GM10847 (cell line): ENCODE data around the gene HPGDS.

ENCODE experiments used
- POLR2A ChIP-seq: IDR thresholded peaks from 2 replicates; pipeline ENCODE4 v1.6.1; 2011; ENCODE audit not compliant: insufficient read length; ENCODE audit errors: extremely low read depth

HPGDS gene

DNA sequence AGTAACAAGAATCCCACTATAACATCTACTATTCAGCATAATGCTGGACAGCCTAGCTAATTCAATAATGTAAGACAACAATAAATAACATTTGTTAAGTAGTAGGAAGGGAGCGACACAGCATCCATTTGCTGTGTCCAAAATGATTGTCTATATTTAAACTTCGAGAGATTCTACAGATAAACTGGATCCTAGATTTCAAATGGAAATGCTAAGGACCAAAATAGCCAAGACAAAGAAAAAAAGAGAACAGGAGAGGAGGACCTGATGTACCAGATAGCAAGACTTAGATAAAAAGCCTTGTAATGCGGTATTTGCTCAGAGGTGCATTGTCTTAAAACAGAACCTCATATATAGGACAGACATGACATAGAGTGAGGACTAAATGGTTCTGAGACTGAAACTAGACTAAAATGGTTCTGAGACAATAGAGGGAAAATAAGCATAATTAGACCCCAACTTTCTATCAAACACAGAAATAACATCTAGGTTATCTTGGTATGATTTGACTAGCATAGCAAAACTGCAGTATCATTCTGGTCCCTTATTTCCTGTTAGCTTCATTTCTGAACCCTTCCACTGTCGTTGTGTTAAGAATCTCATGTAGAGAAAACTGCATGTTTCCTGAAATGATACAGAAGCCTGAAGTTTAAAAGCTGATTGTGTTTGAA, 3.8 kb downstream of the HPGDS start:
- no peak for TF ChIP-seq POLR2A

- no peak for TF ChIP-seq POLR2A
Measured at GRCh38 chr4:94336303-94336702, 6.3 kb downstream of the HPGDS start.

DNA sequence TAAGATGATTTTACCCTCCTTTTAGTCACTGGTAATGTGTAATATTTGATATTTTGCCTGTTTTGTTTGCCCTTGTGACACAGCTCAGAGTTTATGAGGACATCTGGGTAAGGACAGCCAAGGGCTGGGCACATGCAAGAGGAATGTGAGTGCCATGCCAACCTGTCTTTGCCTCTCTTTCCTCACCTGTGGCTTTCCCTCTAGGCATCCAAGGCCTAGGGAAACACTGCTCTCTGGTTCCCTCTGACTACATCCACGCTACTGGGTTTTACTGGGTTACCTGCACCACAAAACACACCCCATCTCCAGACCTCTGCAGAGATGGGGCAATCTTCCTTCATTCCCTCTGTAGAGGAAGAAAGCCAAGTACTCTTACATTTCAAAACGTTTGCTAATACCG, 7.7 kb downstream of the HPGDS start:
- TF ChIP-seq POLR2A: no peak

- TF ChIP-seq POLR2A: no peak
Measured at GRCh38 chr4:94334476-94334875, 8.2 kb downstream of the HPGDS start.

- no peak for TF ChIP-seq POLR2A
Measured at GRCh38 chr4:94333866-94334265, 8.8 kb downstream of the HPGDS start.

DNA sequence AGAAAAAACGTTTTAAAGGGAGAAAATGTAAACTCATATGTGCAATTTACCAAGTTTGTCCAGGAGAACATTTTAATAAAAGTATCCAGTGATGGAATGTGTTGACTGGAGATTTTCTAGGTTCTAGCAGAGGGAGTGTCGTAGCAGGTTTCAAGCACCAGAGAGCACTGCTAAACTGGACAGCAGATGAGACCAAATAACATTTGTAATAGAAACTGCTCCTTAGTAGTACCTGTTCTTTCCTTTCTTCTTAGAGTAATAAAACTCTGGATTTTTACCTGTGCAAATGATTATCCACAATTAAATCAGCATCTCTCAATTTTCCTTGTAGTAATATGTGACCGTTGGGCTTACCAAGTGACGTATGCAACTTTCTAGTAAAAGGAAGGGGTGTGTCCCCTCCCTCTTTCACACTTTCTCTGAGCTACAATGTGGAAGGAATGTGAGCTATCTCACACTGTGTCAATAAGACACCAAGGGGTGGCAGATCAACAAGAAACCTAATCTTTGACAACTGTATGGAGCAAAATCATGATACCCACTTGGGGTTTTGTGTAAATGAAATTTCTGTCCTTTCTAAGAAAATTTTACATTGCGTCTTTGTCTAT, 9.5 kb downstream of the HPGDS start:
- TF ChIP-seq POLR2A: no peak

DNA sequence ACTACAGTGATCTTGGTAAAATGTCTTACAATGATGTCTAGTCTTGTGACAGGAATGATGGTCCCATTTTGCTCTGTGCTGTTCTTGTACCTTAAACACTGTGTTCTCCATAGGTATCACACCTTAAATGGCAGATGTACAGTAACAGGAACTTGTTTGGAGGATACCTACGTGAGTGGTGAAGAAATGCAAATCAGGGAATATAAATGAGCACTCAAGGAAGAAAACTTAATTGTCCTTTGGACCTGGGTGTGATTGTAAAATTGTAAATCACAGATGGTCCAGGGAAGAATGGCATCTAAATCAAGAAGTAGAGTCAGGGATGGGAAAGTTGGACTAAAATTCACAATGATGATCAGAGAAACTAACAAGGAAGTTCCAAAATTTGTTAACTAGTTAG, 12.7 kb downstream of the HPGDS start:
- TF ChIP-seq POLR2A: no peak

DNA sequence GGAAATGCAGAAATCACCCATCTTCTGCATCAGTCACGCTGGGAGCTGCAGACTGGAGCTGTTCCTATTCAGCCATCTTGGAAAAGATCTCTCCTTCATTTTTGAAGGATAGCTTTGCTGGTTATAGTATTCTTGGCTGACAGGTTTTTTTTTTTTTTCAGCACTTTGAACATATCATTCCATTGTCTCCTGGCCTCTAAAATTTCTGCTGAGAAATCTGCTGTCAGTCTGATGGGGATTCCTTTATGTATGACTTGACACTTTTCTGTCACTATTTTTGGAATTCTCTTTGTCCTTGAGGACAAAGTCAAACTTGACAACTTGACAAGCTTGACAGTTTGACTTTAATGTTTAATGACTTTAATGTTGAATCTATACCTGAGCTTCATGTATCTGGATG, 16.8 kb downstream of the HPGDS start:
- no peak for TF ChIP-seq POLR2A

- TF ChIP-seq POLR2A: no peak
Measured at GRCh38 chr4:94307231-94307871, 35.3 kb downstream of the HPGDS start.

DNA sequence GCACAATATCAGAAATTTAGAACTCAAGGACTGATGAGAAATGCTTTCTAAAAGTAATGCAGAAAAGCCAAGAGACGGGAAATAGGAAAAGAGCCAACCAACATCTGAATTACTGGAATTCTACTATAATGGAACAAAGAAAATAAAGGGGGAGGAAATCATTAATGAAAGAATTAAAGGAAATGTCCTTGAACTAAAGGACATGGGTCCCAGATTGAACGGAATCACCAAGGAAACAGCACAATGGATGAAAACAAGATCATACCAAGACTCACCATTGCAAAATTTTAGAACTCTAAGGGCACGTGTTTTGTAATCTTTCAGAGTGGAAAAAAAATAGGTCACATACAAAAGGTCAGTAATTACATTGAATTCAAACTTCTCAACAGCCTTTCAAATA, 35.9 kb downstream of the HPGDS start:
- no peak for TF ChIP-seq POLR2A

- no peak for TF ChIP-seq POLR2A
Measured at GRCh38 chr4:94305466-94306225, 37.0 kb downstream of the HPGDS start.

- TF ChIP-seq POLR2A: no peak
Measured at GRCh38 chr4:94304365-94304971, 38.2 kb downstream of the HPGDS start.

DNA sequence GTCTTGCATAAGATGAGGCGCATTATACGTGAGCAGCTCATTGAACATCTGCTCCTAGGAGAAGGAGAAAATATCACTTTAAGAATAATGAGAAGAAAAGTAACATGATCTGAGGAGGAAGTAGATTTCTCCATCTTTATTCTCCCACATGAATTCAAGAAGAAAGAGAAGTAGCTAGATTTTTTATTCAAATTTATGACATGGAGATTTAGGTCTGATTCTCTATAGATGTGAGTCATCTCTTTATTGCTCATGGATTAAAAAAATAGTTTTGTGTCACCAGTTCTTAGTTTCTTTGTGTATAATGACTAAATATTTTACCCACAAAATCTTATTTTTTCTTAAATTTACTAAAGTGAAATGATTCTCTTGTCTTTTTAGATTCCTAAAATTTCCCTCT, 40.4 kb downstream of the HPGDS start:
- TF ChIP-seq POLR2A: no peak

GRCh38 chr4:94298725-94299252, 43.8 kb downstream of the HPGDS start:
- no peak for TF ChIP-seq POLR2A

- no peak for TF ChIP-seq POLR2A
Measured at GRCh38 chr4:94290245-94290644, 52.4 kb downstream of the HPGDS start.
